HEK293 (cell line): ENCODE measurements around the gene DPYSL5.

Source experiments
- CTCF ChIA-PET: fragments of 350-600 bp; formaldehyde crosslinking; extraction: SDS; loops from one replicate; lab custom pipeline; 2021; ENCODE audit warnings: antibody characterized with exemption; lab: Yijun Ruan, JAX
- POLR2A ChIA-PET: fragments of 300-600 bp; formaldehyde crosslinking; extraction: SDS; loops from one replicate; lab custom pipeline; 2020; ENCODE audit warnings: antibody characterized with exemption, inconsistent platforms; lab: Yijun Ruan, JAX
- H3K27ac ChIP-seq: fragments of 200-500 bp; sonication (Bioruptor generic); 2 replicates; pipeline ENCODE4 v1.5.1; 2014; ENCODE audit warnings: low read depth, low read length, control low read depth, inconsistent platforms; ENCODE audit errors: extremely low read depth
- H3K36me3 ChIP-seq, 2 experiments: fragments of 200-500 bp in 1 of 2; sonication (Bioruptor generic) in 1 of 2; 1 replicate in 1 of 2; 2 replicates in 1 of 2; pipeline ENCODE4 v1.5.1; 2014 to 2017; ENCODE audit warnings: inconsistent platforms in 2 of 2, low read length in 2 of 2; ENCODE audit not compliant: control insufficient read depth in 2 of 2, insufficient read depth in 1 of 2
- H3K4me1 ChIP-seq: fragments of 200-500 bp; sonication (Bioruptor generic); 2 replicates; pipeline ENCODE4 v1.5.1; 2014; ENCODE audit warnings: mild to moderate bottlenecking, low read length, inconsistent platforms; ENCODE audit not compliant: control insufficient read depth, insufficient read depth
- H3K4me3 ChIP-seq: 2 replicates; pipeline ENCODE4 v1.5.1; 2011; ENCODE audit warnings: low read depth, mild to moderate bottlenecking, control low read depth, low read length, moderate library complexity
- H3K9me3 ChIP-seq: fragments of 200-500 bp; sonication (Bioruptor generic); 2 replicates; pipeline ENCODE4 v1.5.1; 2014; ENCODE audit warnings: low read depth, low read length, inconsistent platforms; ENCODE audit not compliant: control insufficient read depth, insufficient read depth
- AEBP2 ChIP-seq: fragments of 450-650 bp; formaldehyde crosslinking; IDR thresholded peaks from 2 replicates; pipeline ENCODE4 v1.5.1; 2016; ENCODE audit warnings: missing biosample characterization, missing genetic modification characterization, borderline replicate concordance
- ELK4 ChIP-seq: IDR thresholded peaks from 2 replicates; pipeline ENCODE4 v1.6.1; 2011; ENCODE audit warnings: mild to moderate bottlenecking, low read depth, low read length, borderline replicate concordance
- KLF16 ChIP-seq: fragments of 450-650 bp; formaldehyde crosslinking; IDR thresholded peaks from 2 replicates; pipeline ENCODE4 v1.5.1; 2017; ENCODE audit warnings: missing biosample characterization, missing genetic modification characterization
- PRDM1 ChIP-seq: fragments of 450-650 bp; formaldehyde crosslinking; IDR thresholded peaks from 2 replicates; pipeline ENCODE4; 2016; ENCODE audit warnings: missing biosample characterization, missing genetic modification characterization
- TCF7L2 ChIP-seq: IDR thresholded peaks from 2 replicates; pipeline ENCODE4 v1.6.1; 2011; ENCODE audit warnings: low read depth, mild to moderate bottlenecking, inconsistent platforms, low read length, moderate library complexity, borderline replicate concordance
- TSHZ1 ChIP-seq: fragments of 450-650 bp; formaldehyde crosslinking; IDR thresholded peaks from 2 replicates; pipeline ENCODE4 v1.5.1; 2016; ENCODE audit warnings: missing biosample characterization, missing genetic modification characterization, borderline replicate concordance
- ZBTB11 ChIP-seq: fragments of 450-650 bp; formaldehyde crosslinking; conservative IDR thresholded peaks from 2 replicates; pipeline ENCODE4 v1.5.1; 2016; ENCODE audit warnings: low read depth, missing biosample characterization, missing genetic modification characterization
- ZBTB20 ChIP-seq: fragments of 450-650 bp; formaldehyde crosslinking; IDR thresholded peaks from 2 replicates; pipeline ENCODE4 v1.5.1; 2016; ENCODE audit warnings: missing biosample characterization, missing genetic modification characterization
- ZEB2 ChIP-seq: fragments of 450-650 bp; formaldehyde crosslinking; IDR thresholded peaks from 2 replicates; pipeline ENCODE4 v1.5.1; 2016; ENCODE audit warnings: missing biosample characterization, missing genetic modification characterization
- ZFP3 ChIP-seq: fragments of 450-650 bp; formaldehyde crosslinking; IDR thresholded peaks from 2 replicates; pipeline ENCODE4 v1.5.1; 2016; ENCODE audit warnings: low read depth, missing biosample characterization, missing genetic modification characterization
- ZNF114 ChIP-seq: fragments of 450-650 bp; formaldehyde crosslinking; IDR thresholded peaks from 2 replicates; pipeline ENCODE4 v1.5.0; 2017; ENCODE audit warnings: missing biosample characterization, missing genetic modification characterization
- ZNF157 ChIP-seq: fragments of 450-650 bp; formaldehyde crosslinking; IDR thresholded peaks from 2 replicates; pipeline ENCODE4 v1.5.1; 2016; ENCODE audit warnings: missing biosample characterization, missing genetic modification characterization
- ZNF184 ChIP-seq: fragments of 450-650 bp; IDR thresholded peaks from 2 replicates; pipeline ENCODE4 v1.5.1; 2018; ENCODE audit warnings: missing biosample characterization, mild to moderate bottlenecking, missing genetic modification characterization
- ZNF280C ChIP-seq: fragments of 450-650 bp; formaldehyde crosslinking; IDR thresholded peaks from 2 replicates; pipeline ENCODE4 v1.5.1; 2016; ENCODE audit warnings: missing biosample characterization, missing genetic modification characterization
- ZNF354C ChIP-seq: fragments of 450-650 bp; formaldehyde crosslinking; IDR thresholded peaks from 2 replicates; pipeline ENCODE4 v1.5.1; 2016; ENCODE audit warnings: missing biosample characterization, missing genetic modification characterization, low read depth, borderline replicate concordance
- ZNF548 ChIP-seq: fragments of 450-650 bp; formaldehyde crosslinking; IDR thresholded peaks from 2 replicates; pipeline ENCODE4 v1.5.1; 2016; ENCODE audit warnings: missing biosample characterization, missing genetic modification characterization
- ZNF585B ChIP-seq: fragments of 450-650 bp; formaldehyde crosslinking; IDR thresholded peaks from 2 replicates; pipeline ENCODE4 v1.5.1; 2016; ENCODE audit warnings: missing biosample characterization, missing genetic modification characterization
- ZNF654 ChIP-seq: fragments of 450-650 bp; formaldehyde crosslinking; IDR thresholded peaks from 2 replicates; pipeline ENCODE4 v1.5.1; 2016; ENCODE audit warnings: low read depth, missing biosample characterization, missing genetic modification characterization
- ZNF768 ChIP-seq: fragments of 450-650 bp; formaldehyde crosslinking; IDR thresholded peaks from 2 replicates; pipeline ENCODE4 v1.5.1; 2018; ENCODE audit warnings: missing biosample characterization, mild to moderate bottlenecking, missing genetic modification characterization

DPYSL5 gene

GRCh38 chr2:26845021-26845420 is 2.9 kb upstream of the DPYSL5 start:
- H3K27ac ChIP-seq: no peak overlapping the region
- H3K4me3 ChIP-seq: no peak overlapping the region
- H3K36me3 ChIP-seq: no peaks in the 10 kb centered on the region
- ChIA-PET POLR2A (no interaction called here), CTCF (interaction anchor here (0.6 to 9.3 kb wide), 25 partner anchors 9 to 838 kb away, joined by 3 to 156 read pairs (median 5); no protein-coding TSS in a partner anchor)
- H3K9me3 ChIP-seq: no peaks in the 10 kb centered on the region
- TF ChIP-seq ZNF654 (tag by site-specific recombination) (no peak), ZNF157 (no peak), ZNF184 (tag by site-specific recombination) (no peak), KLF16 (no peak), ZNF114 (tag by site-specific recombination) (no peak), ZBTB20 (tag by site-specific recombination) (no peak), ZNF280C (tag by site-specific recombination) (no peak), PRDM1 (no peak), ZBTB11 (tag by site-specific recombination) (no peak), ZNF768 (tag by site-specific recombination) (no peak), ELK4 (no peak), ZNF585B (tag by site-specific recombination) (no peak), AEBP2 (no peak), TSHZ1 (tag by site-specific recombination) (no peak), ZEB2 (no peak), TCF7L2 (no peak), ZFP3 (tag by site-specific recombination) (no peak), ZNF354C (tag by site-specific recombination) (no peak), ZNF548 (tag by site-specific recombination) (no peak)
- peaks cover 3% of the 10 kb centered on the region for H3K4me1 ChIP-seq
